Dermis blood vessel endothelial cell (primary cell): Measurements from ENCODE around the gene SH3GL3. TPM values are rescaled to one million over a fixed set of nuclear protein-coding genes. Genes with fewer than 3 reads are reported as not detected.

ENCODE experiments used
- DNase-seq: peaks from one replicate; pipeline ENCODE4 v3.0.0; 2010
- total RNA-seq: library from RNA; depleted of rRNA; stranded (reverse); fragments of >200 nt; gene quantifications from 2 replicates; pipeline ENCODE4 v1.2.3, GENCODE V29; 2014

The SH3GL3 gene, protein sequence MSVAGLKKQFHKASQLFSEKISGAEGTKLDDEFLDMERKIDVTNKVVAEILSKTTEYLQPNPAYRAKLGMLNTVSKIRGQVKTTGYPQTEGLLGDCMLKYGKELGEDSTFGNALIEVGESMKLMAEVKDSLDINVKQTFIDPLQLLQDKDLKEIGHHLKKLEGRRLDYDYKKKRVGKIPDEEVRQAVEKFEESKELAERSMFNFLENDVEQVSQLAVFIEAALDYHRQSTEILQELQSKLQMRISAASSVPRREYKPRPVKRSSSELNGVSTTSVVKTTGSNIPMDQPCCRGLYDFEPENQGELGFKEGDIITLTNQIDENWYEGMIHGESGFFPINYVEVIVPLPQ
- not detected in 2 replicates for total RNA-seq

DNA sequence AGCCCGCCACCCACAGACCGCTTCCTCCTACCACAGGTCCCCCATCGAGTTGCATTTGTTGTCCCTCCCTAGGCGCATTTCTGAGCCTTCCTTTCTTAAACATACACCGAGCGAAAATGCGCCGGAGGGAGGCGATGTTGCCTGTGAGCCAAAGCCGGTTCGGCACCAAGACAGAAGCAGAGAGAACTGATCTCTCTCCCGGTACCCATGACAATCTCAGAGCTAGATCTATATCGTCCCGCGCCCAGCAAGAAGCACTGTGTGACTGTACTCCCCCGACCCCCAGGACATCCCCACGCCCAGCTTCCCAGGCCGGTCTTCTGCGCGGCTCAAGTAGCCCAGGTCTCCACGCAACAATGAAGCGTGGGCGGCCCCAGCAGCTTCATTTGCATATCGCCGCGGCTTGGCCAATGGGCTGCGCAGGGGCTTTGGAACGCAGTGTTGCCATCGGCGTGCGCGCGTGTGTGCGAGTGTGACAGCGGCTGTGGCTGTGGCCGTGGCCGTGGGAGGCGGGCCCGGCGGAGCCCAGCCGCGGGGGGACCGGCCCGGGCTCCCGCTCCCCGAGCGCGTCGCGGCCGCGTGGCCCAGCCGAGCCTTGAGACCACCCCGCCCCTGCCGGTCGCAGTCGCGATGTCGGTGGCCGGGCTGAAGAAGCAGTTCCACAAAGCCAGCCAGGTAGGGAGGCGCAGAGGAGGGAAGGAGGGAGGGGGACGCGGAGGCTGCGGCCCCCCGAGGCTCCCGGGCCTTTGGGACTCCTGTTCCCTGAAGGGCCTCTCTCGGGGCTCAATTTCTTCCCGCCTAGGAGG lies at the start of gene SH3GL3:
Gene SH3GL3, plus strand, starts transcription at position 438 of the 806 bp plus-strand sequence. Its CDS starts 193 bp downstream, at position 631.
- DNase-seq = peak; percentile 82

- DNase-seq = no peak
Observed at GRCh38 chr15:83398626-83399025, 48.5 kb upstream of the SH3GL3 start.

- DNase-seq = no peak
Observed at GRCh38 chr15:83404121-83404520, 43.0 kb upstream of the SH3GL3 start.

- DNase-seq = no peak
Observed at GRCh38 chr15:83410532-83410931, 36.6 kb upstream of the SH3GL3 start.

DNA sequence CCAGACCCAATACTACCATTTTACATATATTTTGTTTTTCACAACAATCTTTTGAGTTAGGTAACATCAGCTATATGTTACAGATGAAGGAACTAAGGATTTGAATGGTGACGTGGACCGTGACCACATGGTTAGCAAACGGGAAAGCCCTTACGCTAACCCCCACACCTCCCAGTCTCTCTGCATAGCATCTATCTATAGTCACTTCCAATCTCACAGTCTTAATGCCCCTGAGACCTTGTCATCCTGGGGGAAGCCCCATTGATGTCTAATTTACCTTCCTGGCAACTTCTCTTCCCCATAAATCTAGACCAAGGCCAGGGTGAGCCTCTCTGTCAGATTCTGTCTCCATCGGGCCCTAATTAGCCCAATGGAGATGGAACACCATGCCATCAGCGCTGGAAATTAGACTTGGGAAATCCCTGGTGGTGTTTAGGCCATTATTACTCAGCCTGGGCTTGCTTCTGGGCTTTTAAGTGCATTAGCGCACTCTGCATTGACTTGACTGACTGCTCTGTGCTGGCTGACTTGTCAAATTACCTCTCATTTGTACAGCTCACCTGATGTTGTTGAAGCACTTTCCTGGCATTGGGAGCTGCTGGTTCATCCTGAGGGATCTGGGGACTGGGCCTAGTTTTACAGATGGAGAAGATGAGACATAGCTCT lies 34.0 kb upstream of the SH3GL3 start:
- no peak for DNase-seq

DNA sequence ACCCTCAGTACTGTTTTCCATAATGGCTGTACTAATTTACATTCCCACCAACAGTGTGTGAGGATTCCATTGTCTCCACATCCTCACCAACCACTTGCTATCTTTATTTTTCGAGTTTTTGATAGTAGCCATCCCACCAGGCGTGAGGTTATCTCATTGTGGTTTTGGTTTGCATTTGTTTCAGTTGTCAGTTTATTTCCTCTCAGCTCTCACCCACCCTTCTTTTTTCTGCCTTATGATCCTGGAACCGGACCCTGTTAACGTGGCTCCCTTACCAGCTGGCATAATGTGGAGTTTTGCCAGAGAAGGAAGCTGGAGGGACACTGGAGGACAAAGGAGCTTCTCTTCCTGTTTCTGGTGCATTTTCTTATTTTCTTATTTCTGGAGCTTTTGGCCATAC lies 25.1 kb upstream of the SH3GL3 start:
- DNase-seq = no peak

DNA sequence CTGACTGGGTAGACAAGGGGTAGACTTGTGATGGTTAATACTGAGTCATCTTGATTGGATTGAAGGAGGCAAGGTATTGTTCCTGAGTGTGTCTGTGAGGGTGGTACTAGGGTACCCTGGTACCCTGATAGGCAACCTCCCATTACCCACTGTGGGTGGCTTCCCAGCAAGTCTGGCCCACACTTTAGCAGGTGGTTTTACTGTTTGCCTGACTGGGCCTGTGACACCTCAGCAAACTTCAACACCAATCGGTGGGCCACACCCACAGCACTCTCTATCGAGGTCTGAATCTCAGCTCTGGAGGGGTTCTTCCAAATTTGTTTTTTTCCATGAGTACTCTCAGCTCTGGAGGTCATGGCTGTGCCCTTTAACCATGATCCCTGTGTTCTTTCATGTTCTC lies 24.6 kb upstream of the SH3GL3 start:
- DNase-seq = no peak

GRCh38 chr15:83424101-83424500 lies 23.0 kb upstream of the SH3GL3 start:
- no peak for DNase-seq

GRCh38 chr15:83430441-83430840 lies 16.7 kb upstream of the SH3GL3 start:
- DNase-seq = no peak

- no peak for DNase-seq
Observed at GRCh38 chr15:83431521-83431920, 15.6 kb upstream of the SH3GL3 start.

GRCh38 chr15:83435202-83435601 lies 11.9 kb upstream of the SH3GL3 start:
- no peak for DNase-seq

DNA sequence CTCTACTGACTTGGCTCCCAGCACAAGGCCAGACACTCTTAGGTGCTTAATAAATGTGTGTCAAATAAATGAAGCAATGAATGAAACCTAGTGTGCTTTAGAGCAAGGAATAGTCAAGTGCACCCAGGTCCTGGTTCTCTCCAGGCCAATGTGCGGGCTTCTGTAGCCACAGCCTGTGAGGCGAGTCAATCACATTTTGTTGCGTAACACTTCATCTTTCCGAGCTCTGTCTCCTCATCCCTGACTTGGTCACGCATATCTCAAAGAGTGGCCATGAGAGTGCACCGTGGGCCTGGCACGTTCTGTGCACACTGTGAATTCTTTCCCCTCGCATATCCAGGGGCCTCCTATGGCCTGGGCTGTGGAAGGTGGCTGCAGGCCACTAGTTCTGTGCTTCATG lies 11.4 kb upstream of the SH3GL3 start:
- DNase-seq = no peak

GRCh38 chr15:83436513-83437158 lies 10.5 kb upstream of the SH3GL3 start:
- DNase-seq = peak; percentile 63

GRCh38 chr15:83443076-83443847 lies 3.9 kb upstream of the SH3GL3 start:
- DNase-seq = no peak

DNA sequence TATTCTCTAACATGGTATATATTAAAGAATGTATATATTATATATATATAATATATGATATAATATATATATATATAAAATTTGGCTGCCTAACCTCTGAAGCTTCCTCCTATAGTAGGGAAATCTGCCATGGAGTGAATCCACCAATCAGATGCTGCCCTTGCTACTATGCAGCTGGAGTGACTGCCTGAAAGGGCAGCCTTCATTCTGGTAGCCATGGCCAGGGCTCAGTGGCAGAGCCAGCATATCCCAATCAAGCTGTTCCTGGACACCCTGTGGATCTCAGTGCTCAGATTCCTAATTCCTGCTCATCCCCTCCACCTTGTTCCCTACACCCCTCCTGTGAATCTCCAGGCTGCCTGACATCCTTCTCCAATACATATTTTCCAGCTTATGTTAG lies 2.2 kb upstream of the SH3GL3 start:
- DNase-seq = no peak

- DNase-seq = no peak
Observed at GRCh38 chr15:83445643-83446042, 1.5 kb upstream of the SH3GL3 start.

DNA sequence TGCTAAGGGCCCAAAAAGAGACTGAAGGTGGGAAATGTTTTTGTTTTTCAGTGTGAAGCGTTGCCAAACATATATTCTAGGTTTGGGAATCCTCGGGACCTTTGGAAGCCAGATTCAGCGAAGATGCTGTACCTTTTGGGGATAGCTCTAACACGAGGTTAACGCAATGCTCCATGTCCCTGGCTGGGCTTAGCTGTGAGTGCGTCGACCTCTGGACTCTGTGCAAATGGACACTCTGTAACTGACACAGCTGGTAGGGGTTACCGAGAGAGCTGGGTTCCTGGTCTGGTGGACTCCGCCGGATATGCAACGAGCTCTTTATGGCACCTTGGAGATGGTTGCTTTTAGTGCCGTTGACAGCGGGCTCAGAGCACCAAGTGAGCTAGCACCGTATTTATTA lies 724 bp upstream of the SH3GL3 start:
- DNase-seq = no peak

DNA sequence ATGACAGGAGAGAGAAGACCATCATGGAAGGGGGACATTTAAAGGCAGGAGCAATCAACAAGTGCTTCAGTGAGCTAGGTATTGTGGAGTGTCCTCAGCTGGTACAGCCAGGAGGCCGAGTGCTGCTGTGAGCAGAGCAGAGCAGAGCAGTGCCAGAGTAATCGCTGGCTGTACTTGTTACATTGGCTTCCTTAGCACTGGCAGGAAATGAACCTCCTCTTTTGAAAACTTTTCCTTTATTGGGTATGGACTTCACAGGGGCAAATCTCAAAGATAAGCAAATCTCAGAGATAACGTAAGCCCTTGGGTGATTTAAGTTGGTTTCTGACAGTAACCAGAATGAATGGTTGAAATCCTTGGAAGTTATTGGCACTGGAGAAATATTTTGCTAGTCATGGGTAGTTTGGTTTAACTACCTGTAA lies 2.1 kb downstream of the SH3GL3 start:
- DNase-seq = no peak

GRCh38 chr15:83449937-83450506 lies 2.9 kb downstream of the SH3GL3 start:
- DNase-seq = no peak

DNA sequence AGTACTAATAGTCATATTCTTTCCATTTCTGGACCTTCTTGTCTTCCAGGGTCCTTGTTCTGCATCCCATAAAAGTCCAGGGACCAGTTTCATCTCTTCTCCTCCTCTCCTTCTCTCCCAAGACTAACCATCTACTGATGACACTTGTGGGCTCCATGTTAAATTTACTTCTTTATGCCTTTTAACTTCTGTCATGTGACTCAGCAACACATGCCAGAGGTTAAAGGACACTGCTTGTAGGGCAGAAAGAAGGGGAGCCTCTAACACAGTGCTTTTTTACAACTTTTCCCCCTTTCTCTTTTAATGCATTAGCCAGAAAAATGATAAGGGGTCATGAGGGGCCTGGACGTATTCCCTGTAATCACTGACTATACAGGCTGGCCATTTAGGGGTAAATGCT lies 10.0 kb downstream of the SH3GL3 start:
- DNase-seq = no peak

- DNase-seq = no peak
Observed at GRCh38 chr15:83458381-83458780, 11.2 kb downstream of the SH3GL3 start.

DNA sequence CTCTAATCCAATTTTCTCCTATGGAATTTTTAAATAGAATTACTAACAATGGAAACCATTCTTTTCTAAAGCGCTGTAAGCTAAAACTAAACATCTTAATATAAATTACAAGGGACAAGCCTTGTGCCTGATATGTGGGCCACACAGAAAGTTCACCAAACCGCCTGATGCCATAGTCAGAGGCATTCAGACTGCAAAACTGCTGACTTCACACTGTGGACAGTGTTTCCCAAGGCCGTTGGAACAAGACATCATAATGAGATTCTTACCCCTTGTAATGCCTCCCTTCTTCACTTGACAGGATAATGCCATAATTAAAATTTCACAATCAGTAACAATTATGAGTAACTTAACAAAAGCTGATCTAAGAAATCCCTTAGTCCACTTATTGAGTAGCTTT lies 14.9 kb downstream of the SH3GL3 start:
- no peak for DNase-seq
